GM21423 (cell line): ENCODE results near the gene COMP.

Source experiments
- ATAC-seq: cut with Tn5 transposase; IDR thresholded peaks from one replicate; pipeline ENCODE4 v1.9.1; 2021; ENCODE audit warnings: mild to moderate bottlenecking, moderate library complexity; ENCODE audit not compliant: unreplicated experiment

The COMP gene

GRCh38 chr19:18783958-18784785, 6.9 kb downstream of the COMP start:
- ATAC-seq: no peak

- ATAC-seq: no peak
These were observed 8.4 kb downstream of the COMP start for GRCh38 chr19:18782559-18783225.

- no peak for ATAC-seq
These were observed 9.1 kb downstream of the COMP start for GRCh38 chr19:18781885-18782527.

GRCh38 chr19:18781047-18781600, 10.0 kb downstream of the COMP start:
- ATAC-seq: no peak

- ATAC-seq: no peak
These were observed 10.5 kb downstream of the COMP start for GRCh38 chr19:18780631-18781030.

GRCh38 chr19:18780081-18780480, 11.0 kb downstream of the COMP start:
- ATAC-seq: no peak

- ATAC-seq: no peak
These were observed 12.1 kb downstream of the COMP start for GRCh38 chr19:18778826-18779495.

- no peak for ATAC-seq
These were observed 13.1 kb downstream of the COMP start for GRCh38 chr19:18778076-18778389.

GRCh38 chr19:18777301-18778075, 13.6 kb downstream of the COMP start:
- no peak for ATAC-seq

- ATAC-seq: no peak
These were observed 14.4 kb downstream of the COMP start for GRCh38 chr19:18776736-18777135.

- ATAC-seq: no peak
These were observed 14.9 kb downstream of the COMP start for GRCh38 chr19:18776288-18776594.

- ATAC-seq: no peak
These were observed 15.4 kb downstream of the COMP start for GRCh38 chr19:18775586-18776287.

GRCh38 chr19:18774782-18775444, 16.2 kb downstream of the COMP start:
- ATAC-seq: no peak

GRCh38 chr19:18774107-18774506, 17.0 kb downstream of the COMP start:
- ATAC-seq: no peak

- ATAC-seq: no peak
These were observed 17.4 kb downstream of the COMP start for GRCh38 chr19:18773682-18774081.

- no peak for ATAC-seq
These were observed 18.2 kb downstream of the COMP start for GRCh38 chr19:18772620-18773587.

- no peak for ATAC-seq
These were observed 19.5 kb downstream of the COMP start for GRCh38 chr19:18771328-18772242.
